ENCODE measurements around the gene DDIT3. TPM values are rescaled to one million over a fixed set of nuclear protein-coding genes. Genes with fewer than 3 reads are reported as not detected.
A peak's percentile ranks its signal among the peaks of the same experiment; 100 is the strongest.

Gene DDIT3
- total and polyA plus RNA-seq, 12 donors, result 7.7 to 98.4 (median 48.7) TPM

GRCh38 chr12:57546438-57547287, 26.3 kb upstream of the DDIT3 start, which contains the start of gene DCTN2:
TSS of gene DCTN2 (minus strand) at chr12:57547192. CDS start at chr12:57547063, 129 bp downstream.
- H3K27me3 ChIP-seq, result peaks cover 8% of the 10 kb centered on the region
- H3K4me3 ChIP-seq, result peak within 1 kb of the TSS; percentile 76 to 100 (median 95)
- peaks cover 15 to 19% of the 10 kb centered on the region in 2 donors for H3K4me1 ChIP-seq (replicated peaks in 1 of 2)
- DNase-seq, result peak; percentile 96 to 99 (median 98)
- no peaks in the 10 kb centered on the region for H3K9me3 ChIP-seq (replicated peaks in 1 of 3)
- H3K36me3 ChIP-seq (replicated peaks in 1 of 2), result peaks cover 0 to 10% of the 10 kb centered on the region in 2 donors
- H3K27ac ChIP-seq, result peak within 1 kb of the TSS; percentile 74 to 97 (median 87)
- TF ChIP-seq CTCF (IDR thresholded peaks at IDR 0.05), result peak in 3 of 6 experiments; percentile 1 to 32 (median 7)
- TF ChIP-seq POLR2A (IDR thresholded peaks at IDR 0.05), result peak; percentile 52 to 57
- intact Hi-C loops (cut with DNase I), result no loop called here
- 0 to 1% (median 1%) methylated on average over 24 to 56 of the region's 56 CpGs for WGBS, 4 donors

- DNase-seq, result peak in 1 of 7 donors; percentile 45
- peak overlapping the region in 3 of 4 donors; percentile 76 to 100 (median 92) for H3K4me3 ChIP-seq
- H3K9me3 ChIP-seq (replicated peaks in 1 of 3), result no peaks in the 10 kb centered on the region
- H3K36me3 ChIP-seq (replicated peaks in 1 of 2), result peaks cover 0 to 15% of the 10 kb centered on the region in 2 donors
- peak overlapping the region in 4 of 5 donors; percentile 85 to 97 (median 92) for H3K27ac ChIP-seq
- H3K27me3 ChIP-seq, result peaks cover 8% of the 10 kb centered on the region
- 55 to 69% (median 63%) methylated on average over 12 to 15 of the region's 15 CpGs for WGBS, 4 donors
- TF ChIP-seq POLR2A (IDR thresholded peaks at IDR 0.05) (no peak), CTCF (IDR thresholded peaks at IDR 0.05) (no peak)
- intact Hi-C loops (cut with DNase I), result no loop called here
- peaks cover 15 to 26% of the 10 kb centered on the region in 2 donors for H3K4me1 ChIP-seq (replicated peaks in 1 of 2)
Measured at GRCh38 chr12:57545809-57546437, 25.6 kb upstream of the DDIT3 start.

GRCh38 chr12:57543581-57543980, 23.3 kb upstream of the DDIT3 start:
- H3K9me3 ChIP-seq (replicated peaks in 1 of 3), result no peaks in the 10 kb centered on the region
- no peak for TF ChIP-seq POLR2A (IDR thresholded peaks at IDR 0.05)
- TF ChIP-seq CTCF (IDR thresholded peaks at IDR 0.05), result no peak
- intact Hi-C loops (cut with DNase I), result no loop called here
- H3K36me3 ChIP-seq (replicated peaks in 1 of 2), result peaks cover 0 to 28% of the 10 kb centered on the region in 2 donors
- 76 to 92% (median 87%) methylated on average over 2 of the region's 2 CpGs for WGBS, 4 donors
- no peaks in the 10 kb centered on the region for H3K27me3 ChIP-seq
- no peak overlapping the region for H3K27ac ChIP-seq
- no peak for DNase-seq
- no peak overlapping the region for H3K4me3 ChIP-seq
- peaks cover 9 to 29% of the 10 kb centered on the region in 2 donors for H3K4me1 ChIP-seq (replicated peaks in 1 of 2)

- peaks cover 0 to 40% of the 10 kb centered on the region in 2 donors for H3K36me3 ChIP-seq (replicated peaks in 1 of 2)
- 74 to 89% (median 75%) methylated on average over 2 of the region's 2 CpGs for WGBS, 4 donors
- intact Hi-C loops (cut with DNase I), result no loop called here
- H3K27ac ChIP-seq, result no peak overlapping the region
- H3K27me3 ChIP-seq, result no peaks in the 10 kb centered on the region
- peaks cover 9 to 29% of the 10 kb centered on the region in 2 donors for H3K4me1 ChIP-seq (replicated peaks in 1 of 2)
- no peaks in the 10 kb centered on the region for H3K9me3 ChIP-seq (replicated peaks in 1 of 3)
- no peak for DNase-seq
- H3K4me3 ChIP-seq, result no peak overlapping the region
- TF ChIP-seq CTCF (IDR thresholded peaks at IDR 0.05), result no peak
Measured at GRCh38 chr12:57541717-57542116, 21.4 kb upstream of the DDIT3 start.
